NT2/D1 (cell line): ENCODE measurements around the gene RTEL1.

Experiments used
- DNase-seq: peaks from one replicate; pipeline ENCODE4 v3.0.0-alpha.2; 2011; ENCODE audit warnings: low read depth, low spot score
- H3K27me3 ChIP-seq: 2 replicates; pipeline ENCODE4 v1.6.0; 2011; ENCODE audit warnings: mild to moderate bottlenecking; ENCODE audit not compliant: insufficient read length, insufficient read depth
- H3K36me3 ChIP-seq: 2 replicates; pipeline ENCODE4 v1.6.1; 2011; ENCODE audit warnings: mild to moderate bottlenecking, low read length, mixed read lengths; ENCODE audit not compliant: insufficient read depth, insufficient read length
- H3K4me1 ChIP-seq: 2 replicates; pipeline ENCODE4 v1.5.1; 2011; ENCODE audit not compliant: insufficient read depth, insufficient read length
- H3K4me3 ChIP-seq: 2 replicates; pipeline ENCODE4 v1.5.1; 2011; ENCODE audit warnings: low read depth; ENCODE audit not compliant: insufficient read length
- H3K9ac ChIP-seq: 2 replicates; pipeline ENCODE4 v1.6.0; 2011; ENCODE audit warnings: low read depth; ENCODE audit not compliant: insufficient read length
- H3K9me3 ChIP-seq: 2 replicates; pipeline ENCODE4 v1.5.1; 2011; ENCODE audit warnings: mild to moderate bottlenecking, low read length; ENCODE audit not compliant: insufficient read depth
- SUZ12 ChIP-seq: IDR thresholded peaks from 2 replicates; pipeline ENCODE4 v1.6.1; 2011; ENCODE audit not compliant: insufficient read length, insufficient read depth; ENCODE audit errors: extremely low read depth
- YY1 ChIP-seq: IDR thresholded peaks from 2 replicates; pipeline ENCODE4 v1.6.1; 2011; ENCODE audit not compliant: insufficient read length, insufficient read depth
- ZNF274 ChIP-seq: IDR thresholded peaks from 2 replicates; pipeline ENCODE4 v1.6.1; 2011; ENCODE audit warnings: mild to moderate bottlenecking, low read depth, low read length

The RTEL1 gene

DNA sequence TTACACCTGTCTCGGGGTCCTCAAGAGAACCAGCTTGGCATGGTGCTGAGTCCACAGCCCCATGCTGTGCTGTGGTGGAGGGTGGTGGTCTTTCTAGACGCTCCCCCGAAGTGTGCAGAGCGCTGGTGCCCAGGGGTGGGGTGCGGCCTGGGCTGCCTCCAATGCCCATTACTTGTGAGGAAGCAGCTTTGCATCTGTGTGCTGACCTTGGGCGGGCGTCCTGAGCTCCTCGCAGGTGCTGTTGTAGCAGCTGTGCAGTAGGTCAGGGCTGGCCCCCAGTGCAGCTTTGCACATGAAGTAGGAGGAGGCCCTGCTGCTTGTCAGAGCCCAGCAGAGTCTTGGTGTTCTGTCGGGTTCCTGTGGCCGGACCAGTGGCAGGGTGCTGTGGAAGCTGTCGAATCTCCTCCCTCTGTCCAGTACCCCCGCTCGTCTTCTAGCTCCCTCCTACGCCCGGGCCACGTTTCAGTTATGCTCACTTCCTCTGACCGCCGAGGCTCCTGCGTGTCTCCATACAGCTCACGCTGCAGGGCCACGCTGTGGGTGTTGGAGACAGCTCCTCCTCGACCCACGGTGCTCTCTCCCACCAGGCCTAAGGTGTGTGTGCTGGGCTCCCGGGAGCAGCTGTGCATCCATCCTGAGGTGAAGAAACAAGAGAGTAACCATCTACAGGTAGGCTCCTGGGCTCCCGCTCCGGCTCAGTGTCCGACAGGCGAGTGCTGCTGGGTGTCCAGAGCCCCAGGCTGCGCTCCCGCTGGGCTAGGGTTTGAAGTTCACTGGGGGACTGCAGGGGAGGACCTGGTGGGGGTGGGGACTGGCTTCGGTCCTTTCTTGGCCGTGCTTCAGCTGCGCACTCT lies 4.1 kb downstream of the RTEL1 start:
- Histone ChIP-seq H3K4me1 (peaks cover 12% of the 10 kb centered on the region), H3K9ac (no peak overlapping the region), H3K36me3 (peaks cover 77% of the 10 kb centered on the region), H3K4me3 (no peak overlapping the region), H3K9me3 (no peaks in the 10 kb centered on the region), H3K27me3 (no peaks in the 10 kb centered on the region)
- no peak for DNase-seq
- TF ChIP-seq SUZ12, result no peak
- no peak for TF ChIP-seq YY1
- TF ChIP-seq ZNF274, result no peak

DNA sequence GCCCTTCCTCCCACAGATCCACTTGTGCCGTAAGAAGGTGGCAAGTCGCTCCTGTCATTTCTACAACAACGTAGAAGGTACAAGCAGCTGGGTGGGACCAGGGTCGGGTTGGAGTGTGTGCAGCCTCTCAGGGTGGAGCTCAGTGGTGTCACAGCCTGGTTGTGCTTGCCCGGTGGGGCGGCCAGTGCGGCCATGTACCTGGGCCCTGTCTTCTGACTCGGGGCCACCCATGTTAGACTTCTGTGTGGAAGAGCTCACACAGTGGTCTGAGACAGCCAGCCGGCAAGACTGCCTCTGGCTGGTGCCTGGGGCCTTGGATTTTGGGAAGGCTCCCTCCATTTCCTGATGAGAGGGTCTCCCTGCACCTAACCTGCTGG lies 4.7 kb downstream of the RTEL1 start:
- H3K36me3 ChIP-seq, result peaks cover 83% of the 10 kb centered on the region
- H3K27me3 ChIP-seq, result no peaks in the 10 kb centered on the region
- H3K9me3 ChIP-seq, result no peaks in the 10 kb centered on the region
- no peak overlapping the region for H3K9ac ChIP-seq
- H3K4me1 ChIP-seq, result peaks cover 9% of the 10 kb centered on the region
- no peak for DNase-seq
- H3K4me3 ChIP-seq, result no peak overlapping the region
- no peak for TF ChIP-seq ZNF274
- no peak for TF ChIP-seq SUZ12
- TF ChIP-seq YY1, result no peak

DNA sequence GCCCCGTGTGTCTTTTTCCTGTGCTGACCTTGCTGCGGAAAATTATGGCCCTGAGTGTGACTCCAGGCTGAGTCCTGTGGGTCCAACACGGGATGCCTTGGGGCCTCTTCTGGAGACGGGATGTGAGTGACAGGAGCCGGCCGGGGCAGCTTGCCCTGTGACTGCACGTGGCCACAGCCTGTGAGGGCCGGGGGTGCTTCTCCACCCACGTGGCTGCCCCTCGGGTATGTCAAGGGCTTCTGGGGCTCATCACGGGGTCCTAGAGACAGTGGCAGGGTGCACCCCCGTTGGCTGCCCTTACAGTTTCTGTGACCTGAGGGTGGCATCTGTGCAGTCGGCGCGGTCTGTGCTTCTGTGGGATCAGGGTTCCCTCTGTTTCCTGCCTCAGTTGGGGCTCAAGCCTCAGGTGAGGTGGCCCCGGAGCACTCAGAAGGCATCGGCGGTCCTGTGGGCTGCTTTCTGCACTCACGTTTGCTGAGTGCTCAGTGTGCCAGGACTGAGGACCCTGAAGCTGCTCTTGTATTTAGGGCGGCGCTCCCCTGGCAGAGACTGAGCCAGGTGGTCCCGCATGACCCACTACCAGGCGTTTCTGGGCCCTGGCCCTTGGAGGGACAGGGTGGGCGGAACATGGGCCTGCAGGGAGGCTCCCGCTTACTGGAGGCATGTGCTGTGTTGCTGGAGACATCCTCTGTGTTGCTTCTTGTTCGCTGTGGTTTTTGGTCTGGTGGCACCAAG lies 5.4 kb downstream of the RTEL1 start:
- H3K4me3 ChIP-seq, result no peak overlapping the region
- H3K4me1 ChIP-seq, result peaks cover 9% of the 10 kb centered on the region
- no peaks in the 10 kb centered on the region for H3K9me3 ChIP-seq
- no peak overlapping the region for H3K9ac ChIP-seq
- peaks cover 90% of the 10 kb centered on the region for H3K36me3 ChIP-seq
- no peaks in the 10 kb centered on the region for H3K27me3 ChIP-seq
- TF ChIP-seq YY1 (no peak), SUZ12 (no peak), ZNF274 (no peak)
- DNase-seq, result no peak

DNA sequence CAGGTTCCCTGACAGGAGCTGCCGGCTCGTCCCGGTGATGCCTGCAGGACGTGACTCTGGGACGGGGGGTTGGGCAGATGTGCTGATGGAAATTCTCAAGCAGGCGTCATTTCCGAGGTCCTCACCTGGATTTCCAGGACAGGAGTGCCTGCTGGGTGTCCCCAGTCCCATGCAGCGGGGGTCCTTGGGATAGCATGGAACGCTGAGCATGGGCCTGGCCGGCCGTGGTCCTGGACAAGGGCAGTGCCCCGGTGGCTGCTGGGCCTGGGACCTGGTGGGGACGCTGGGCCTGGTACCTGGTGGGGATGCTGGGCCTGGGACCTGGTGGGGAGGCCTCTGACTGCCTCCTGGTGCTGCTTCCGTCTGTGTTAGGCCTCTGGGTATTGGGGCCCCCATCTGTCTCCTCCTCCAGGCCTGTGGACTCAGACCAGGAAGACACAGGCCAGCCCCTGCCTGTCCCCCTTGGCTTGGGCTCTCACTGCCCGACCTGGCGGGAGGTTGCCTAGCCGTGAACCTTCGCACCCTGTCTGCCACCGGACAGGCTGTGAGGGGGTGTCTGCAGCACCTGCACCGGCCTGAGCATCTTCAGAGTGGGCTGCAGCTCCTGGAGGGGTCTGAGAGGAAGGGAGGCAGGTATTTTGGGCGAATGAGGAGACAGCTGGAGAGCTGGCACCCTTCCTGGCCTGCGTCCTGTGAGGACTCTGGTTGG lies 6.2 kb downstream of the RTEL1 start:
- H3K4me3 ChIP-seq, result no peak overlapping the region
- TF ChIP-seq SUZ12 (no peak), YY1 (no peak), ZNF274 (no peak)
- peaks cover 95% of the 10 kb centered on the region for H3K36me3 ChIP-seq
- no peak overlapping the region for H3K9ac ChIP-seq
- H3K27me3 ChIP-seq, result no peaks in the 10 kb centered on the region
- peaks cover 3% of the 10 kb centered on the region for H3K4me1 ChIP-seq
- no peaks in the 10 kb centered on the region for H3K9me3 ChIP-seq
- DNase-seq, result no peak

GRCh38 chr20:63664861-63665594 lies 6.9 kb downstream of the RTEL1 start:
- H3K9me3 ChIP-seq, result no peaks in the 10 kb centered on the region
- H3K4me3 ChIP-seq, result no peak overlapping the region
- no peak for DNase-seq
- no peaks in the 10 kb centered on the region for H3K4me1 ChIP-seq
- no peaks in the 10 kb centered on the region for H3K27me3 ChIP-seq
- TF ChIP-seq ZNF274, result no peak
- TF ChIP-seq SUZ12, result no peak
- TF ChIP-seq YY1, result no peak
- H3K9ac ChIP-seq, result no peak overlapping the region
- H3K36me3 ChIP-seq, result peaks cover 90% of the 10 kb centered on the region

- H3K4me1 ChIP-seq, result no peaks in the 10 kb centered on the region
- TF ChIP-seq SUZ12 (no peak), ZNF274 (no peak), YY1 (no peak)
- H3K4me3 ChIP-seq, result no peak overlapping the region
- no peaks in the 10 kb centered on the region for H3K27me3 ChIP-seq
- no peak overlapping the region for H3K9ac ChIP-seq
- H3K9me3 ChIP-seq, result no peaks in the 10 kb centered on the region
- peaks cover 88% of the 10 kb centered on the region for H3K36me3 ChIP-seq
- no peak for DNase-seq
Observed at GRCh38 chr20:63665708-63666107, 7.6 kb downstream of the RTEL1 start.
